A673 (cell line): ENCODE results near the gene GABRA5. TPM values are rescaled to one million over a fixed set of nuclear protein-coding genes. Genes with fewer than 3 reads are reported as not detected.

Experiments used
- BruUV-seq: library from RNA; stranded (reverse); fragments of 400-500 nt; replicated peaks from 2 replicates; lab custom pipeline; 2021; lab: Mats Ljungman, UMichigan
- CTCF ChIA-PET: fragments of 300-600 bp; sonication (Branson Sonifier 250); formaldehyde crosslinking; loops from one replicate; lab custom pipeline; 2022; ENCODE audit warnings: antibody characterized with exemption; lab: Charles Lee
- POLR2A ChIA-PET: fragments of 300-600 bp; sonication (Branson Sonifier 250); formaldehyde crosslinking; loops from one replicate; lab custom pipeline; 2022; ENCODE audit warnings: antibody characterized with exemption; ENCODE audit not compliant: low non-redundant PET; lab: Charles Lee
- DNase-seq: peaks from one replicate; pipeline ENCODE4 v3.0.0-alpha.2; 2015; ENCODE audit warnings: low spot score
- H3K27ac ChIP-seq: fragments of 200-600 bp; sonication (generic); 2 replicates; pipeline ENCODE4 v1.5.1; 2016; ENCODE audit warnings: mixed run types, low read depth, mild to moderate bottlenecking, mixed read lengths, antibody characterized with exemption, low read length; ENCODE audit not compliant: poor library complexity, severe bottlenecking
- H3K27me3 ChIP-seq: fragments of 200-600 bp; sonication (generic); replicated peaks from 2 replicates; pipeline ENCODE4 v1.6.1; 2017; ENCODE audit warnings: mixed run types, low read depth, mild to moderate bottlenecking, mixed read lengths, antibody characterized with exemption, low read length; ENCODE audit not compliant: insufficient read depth, poor library complexity
- H3K36me3 ChIP-seq: fragments of 200-600 bp; sonication (generic); 2 replicates; pipeline ENCODE4 v1.6.1; 2016; ENCODE audit warnings: mixed run types, mild to moderate bottlenecking, mixed read lengths, antibody characterized with exemption, low read length; ENCODE audit not compliant: insufficient read depth, poor library complexity, severe bottlenecking
- H3K4me1 ChIP-seq: fragments of 200-600 bp; sonication (generic); 2 replicates; pipeline ENCODE4 v1.6.1; 2017; ENCODE audit warnings: mixed run types, mild to moderate bottlenecking, mixed read lengths, antibody characterized with exemption, low read length; ENCODE audit not compliant: insufficient read depth, poor library complexity, severe bottlenecking
- H3K4me3 ChIP-seq: fragments of 200-600 bp; sonication (generic); 2 replicates; pipeline ENCODE4 v1.5.1; 2016; ENCODE audit warnings: low read depth, mixed run types, mild to moderate bottlenecking, mixed read lengths, low read length; ENCODE audit not compliant: poor library complexity, severe bottlenecking
- H3K9me3 ChIP-seq: fragments of 200-600 bp; sonication (generic); 2 replicates; pipeline ENCODE4 v1.6.1; 2016; ENCODE audit warnings: mixed run types, low read depth, mild to moderate bottlenecking, mixed read lengths, antibody characterized with exemption, low read length; ENCODE audit not compliant: poor library complexity, severe bottlenecking
- CTCF ChIP-seq: fragments of 300-800, 200-600 bp; sonication (generic); conservative IDR thresholded peaks from 2 replicates; pipeline ENCODE4 v1.5.1; 2017; ENCODE audit warnings: low read depth, mild to moderate bottlenecking, antibody characterized with exemption, low read length, moderate library complexity, mixed read lengths
- EZH2 ChIP-seq: fragments of 200-600 bp; sonication (generic); IDR thresholded peaks from 2 replicates; pipeline ENCODE4 v1.6.1; 2017; ENCODE audit warnings: borderline replicate concordance, low read depth, mild to moderate bottlenecking, mixed read lengths, antibody characterized with exemption, low read length; ENCODE audit not compliant: poor library complexity, severe bottlenecking
- intact Hi-C: fragments of 100-400 bp; cut with micrococcal nuclease; formaldehyde crosslinking; loops from one replicate; pipeline ENCODE4 v1.10.0; 2022; ENCODE audit not compliant: unreplicated experiment
- total RNA-seq: library from RNA; stranded (reverse); gene quantifications from 2 replicates; pipeline ENCODE4 v1.2.3, GENCODE V29; 2021

Gene GABRA5
- total RNA-seq, 1 experiment from 2014 or later = not detected

- CTCF ChIA-PET = interaction anchor here (0.6 kb wide), 1 partner anchor 931 kb away, joined by 3 read pairs; no protein-coding TSS in a partner anchor
- H3K4me3 ChIP-seq = no peak overlapping the region
- no TSS peak for BruUV-seq
- no peaks in the 10 kb centered on the region for H3K27me3 ChIP-seq
- H3K4me1 ChIP-seq = no peaks in the 10 kb centered on the region
- intact Hi-C loops = loop anchor here (2.0 kb wide), 1 partner anchor 1356 kb away; no protein-coding TSS in a partner anchor
- H3K36me3 ChIP-seq = no peaks in the 10 kb centered on the region
- no peak for TF ChIP-seq EZH2
- TF ChIP-seq CTCF = peak; percentile 46
- H3K27ac ChIP-seq = no peak overlapping the region
- H3K9me3 ChIP-seq = peaks cover 6% of the 10 kb centered on the region
- POLR2A ChIA-PET = no interaction called here
- peak; percentile 27 for DNase-seq
Observed at GRCh38 chr15:26864664-26865191, 2.1 kb upstream of the GABRA5 start.

GRCh38 chr15:26867200-26868007, 542 bp downstream of the GABRA5 start:
- BruUV-seq = no TSS peak
- Histone ChIP-seq H3K9me3 (no peaks in the 10 kb centered on the region), H3K4me1 (no peaks in the 10 kb centered on the region), H3K27ac (no peak overlapping the region), H3K4me3 (no peak overlapping the region), H3K36me3 (no peaks in the 10 kb centered on the region), H3K27me3 (no peaks in the 10 kb centered on the region)
- CTCF ChIA-PET = no interaction called here
- no peak for DNase-seq
- TF ChIP-seq EZH2 (no peak), CTCF (no peak)
- intact Hi-C loops = no loop called here
- POLR2A ChIA-PET = no interaction called here

GRCh38 chr15:26868029-26868685, 1.3 kb downstream of the GABRA5 start:
- Histone ChIP-seq H3K27ac (no peak overlapping the region), H3K4me1 (no peaks in the 10 kb centered on the region), H3K27me3 (no peaks in the 10 kb centered on the region), H3K9me3 (no peaks in the 10 kb centered on the region), H3K4me3 (no peak overlapping the region), H3K36me3 (no peaks in the 10 kb centered on the region)
- intact Hi-C loops = no loop called here
- no TSS peak for BruUV-seq
- DNase-seq = no peak
- TF ChIP-seq EZH2 (no peak), CTCF (no peak)
- CTCF ChIA-PET = no interaction called here
- POLR2A ChIA-PET = no interaction called here
